B cell (primary cell): ENCODE results near the gene DGKQ. TPM values are rescaled to one million over a fixed set of nuclear protein-coding genes. Genes with fewer than 3 reads are reported as not detected.

Experiments used
- ATAC-seq: fragments of 200-7000 bp; cut with Tn5 transposase; one replicate; pipeline ENCODE4 v1.10.0; 2021; ENCODE audit warnings: low read depth, mild to moderate bottlenecking, moderate number of reproducible peaks, moderate library complexity
- CTCF ChIA-PET: fragments of 350-600 bp; sonication (Branson Sonifier 250); formaldehyde crosslinking; loops from one replicate; lab custom pipeline; 2021; ENCODE audit warnings: antibody characterized with exemption, inconsistent platforms; lab: Charles Lee
- POLR2A ChIA-PET: fragments of 350-600 bp; sonication (Branson Sonifier 250); formaldehyde crosslinking; loops from one replicate; lab custom pipeline; 2021; ENCODE audit warnings: antibody characterized with exemption; lab: Charles Lee
- DNase-seq: peaks from one replicate; pipeline ENCODE4 v3.0.0; 2013
- H2AFZ ChIP-seq: 2 replicates; pipeline ENCODE4 v1.6.1; 2012; ENCODE audit warnings: mild to moderate bottlenecking, low read depth, low read length; ENCODE audit not compliant: insufficient read depth, poor library complexity, severe bottlenecking
- H3K27ac ChIP-seq, 2 donors: 1 replicate in 1 of 2; 2 replicates in 1 of 2; pipeline ENCODE4 v1.5.1; 2012 to 2013; ENCODE audit warnings: low read length in 2 of 2, mild to moderate bottlenecking in 2 of 2, moderate library complexity in 1 of 2
- H3K27me3 ChIP-seq, 4 experiments: fragments of 200-600 bp in 1 of 4; sonication (generic) in 1 of 4; replicated peaks in 1 of 4; 1 replicate in 2 of 4; 2 replicates in 2 of 4; pipeline versions ENCODE4 v1.6.1 to v1.7.0; 2013 to 2016; ENCODE audit warnings: low read length in 3 of 4, mild to moderate bottlenecking in 2 of 4, mixed read lengths in 1 of 4, moderate library complexity in 1 of 4; ENCODE audit not compliant: insufficient read depth in 4 of 4, control insufficient read depth in 3 of 4; ENCODE audit errors: control extremely low read depth in 1 of 4
- H3K36me3 ChIP-seq, 2 experiments: replicated peaks in 1 of 2; 1 replicate in 1 of 2; 2 replicates in 1 of 2; pipeline versions ENCODE4 v1.6.1 to v1.7.1; 2013; ENCODE audit warnings: low read length in 1 of 2; ENCODE audit not compliant: insufficient read depth in 2 of 2, control insufficient read depth in 1 of 2; ENCODE audit errors: control extremely low read depth in 1 of 2, extremely low read depth in 1 of 2
- H3K4me1 ChIP-seq, 2 donors: fragments of 200-600 bp in 1 of 2; sonication (generic) in 1 of 2; 1 replicate in 1 of 2; 2 replicates in 1 of 2; pipeline versions ENCODE4 v1.5.1 to v1.6.1; 2013 to 2017; ENCODE audit warnings: low read length in 2 of 2; ENCODE audit not compliant: control insufficient read depth in 2 of 2, insufficient read depth in 2 of 2
- H3K4me2 ChIP-seq: replicated peaks from 2 replicates; pipeline ENCODE3; 2012; ENCODE audit warnings: mild to moderate bottlenecking, low read depth, low read length; ENCODE audit not compliant: poor library complexity, severe bottlenecking
- H3K4me3 ChIP-seq, 5 experiments: fragments of 200-600 bp in 1 of 5; sonication (generic) in 1 of 5; 1 replicate in 3 of 5; 2 replicates in 2 of 5; pipeline versions ENCODE4 v1.5.1 to v1.7.0; 2011 to 2016; ENCODE audit warnings: low read length in 4 of 5, mild to moderate bottlenecking in 4 of 5, low read depth in 2 of 5, control low read depth in 1 of 5, moderate library complexity in 1 of 5; ENCODE audit not compliant: insufficient read depth in 1 of 5; ENCODE audit errors: control extremely low read depth in 1 of 5, extremely low read depth in 1 of 5
- H3K79me2 ChIP-seq: fragments of 200-600 bp; sonication (generic); one replicate; pipeline ENCODE4 v1.6.0; 2016; ENCODE audit warnings: low read length; ENCODE audit not compliant: control insufficient read depth, insufficient read depth
- H3K9ac ChIP-seq: fragments of 200-600 bp; sonication (generic); 2 replicates; pipeline ENCODE4 v1.6.1; 2017; ENCODE audit warnings: mild to moderate bottlenecking, low read length, moderate library complexity
- H3K9me3 ChIP-seq, 3 donors: one replicate each; pipeline versions ENCODE4 v1.6.1 to v1.7.1; 2013; ENCODE audit warnings: low read length in 2 of 3; ENCODE audit not compliant: control insufficient read depth in 2 of 3, insufficient read depth in 1 of 3; ENCODE audit errors: control extremely low read depth in 1 of 3
- H4K20me1 ChIP-seq: 2 replicates; pipeline ENCODE4 v1.6.0; 2012; ENCODE audit warnings: mild to moderate bottlenecking, low read length; ENCODE audit not compliant: insufficient read depth, control insufficient read depth, poor library complexity, severe bottlenecking
- H3K27ac Mint-ChIP-seq: one replicate; pipeline ENCODE4 v1.8.0; 2021; ENCODE audit warnings: mixed read lengths
- H3K27me3 Mint-ChIP-seq: one replicate; pipeline ENCODE4 v1.8.0; 2021; ENCODE audit warnings: mixed read lengths
- H3K4me1 Mint-ChIP-seq: one replicate; pipeline ENCODE4 v1.8.0; 2021; ENCODE audit warnings: mixed read lengths
- H3K4me3 Mint-ChIP-seq: one replicate; pipeline ENCODE4 v1.8.0; 2021; ENCODE audit warnings: mixed read lengths
- H3K9me3 Mint-ChIP-seq: one replicate; pipeline ENCODE4 v1.8.0; 2022; ENCODE audit warnings: mixed read lengths; ENCODE audit not compliant: insufficient read depth
- CTCF ChIP-seq: fragments of 200-600 bp; IDR thresholded peaks from one replicate; pipeline ENCODE4 v1.8.0; 2022; ENCODE audit warnings: antibody characterized with exemption, mild to moderate bottlenecking
- EZH2 ChIP-seq: IDR thresholded peaks from 2 replicates; pipeline ENCODE4 v1.6.1; 2012; ENCODE audit warnings: borderline replicate concordance, low read depth, mild to moderate bottlenecking, moderate library complexity, low read length; ENCODE audit not compliant: insufficient read depth, poor library complexity, severe bottlenecking
- WGBS: methylation state at CpG from one replicate; pipeline ENCODE4 v1.1.5; 2013; ENCODE audit warnings: missing lambda C conversion rate; ENCODE audit not compliant: insufficient coverage; 5-methylcytosine and 5-hydroxymethylcytosine counted together
- intact Hi-C: fragments of 100-400 bp; cut with micrococcal nuclease; formaldehyde crosslinking; loops from one replicate; pipeline ENCODE4 v1.10.0; 2022
- polyA plus RNA-seq: library from polyadenylated mRNA; depleted of rRNA; stranded (reverse); fragments of >200 nt; gene quantifications from 2 replicates; pipeline ENCODE4 v1.2.3, GENCODE V29; 2012
- total RNA-seq, 2 donors: library from RNA; stranded (reverse); fragments of 120-200 nt in 1 of 2; gene quantifications; 1 replicate in 1 of 2; 2 replicates in 1 of 2; pipeline versions ENCODE4 v1.2.3 to v1.2.4, GENCODE V29; 2013 to 2022

DGKQ gene
- total and polyA plus RNA-seq, 2 donors (not counting 1 experiment from before 2014, with no cell fraction given) = 22.6 to 30.4 TPM

GRCh38 chr4:952881-953573, 20.3 kb downstream of the DGKQ start:
- H3K9ac ChIP-seq = no peak overlapping the region
- Mint-ChIP-seq H3K4me1 (no peaks in the 10 kb centered on the region), H3K4me3 (no peak overlapping the region), H3K9me3 (no peaks in the 10 kb centered on the region), H3K27me3 (no peaks in the 10 kb centered on the region), H3K27ac (no peak overlapping the region)
- H3K4me2 ChIP-seq = no peak overlapping the region
- ATAC-seq (no peak), DNase-seq (no peak)
- no peak overlapping the region for H2AFZ ChIP-seq
- no peak overlapping the region for H3K4me3 ChIP-seq
- WGBS = 97% methylated on average over 28 of the region's 28 CpGs
- peaks cover 13% of the 10 kb centered on the region for H3K79me2 ChIP-seq
- intact Hi-C loops = no loop called here
- POLR2A ChIA-PET = no interaction called here
- CTCF ChIA-PET = no interaction called here
- peaks cover 0 to 29% of the 10 kb centered on the region in 2 experiments for H3K36me3 ChIP-seq
- H3K27me3 ChIP-seq = no peaks in the 10 kb centered on the region
- H3K27ac ChIP-seq = no peak overlapping the region
- peaks cover 0 to 5% (median 0%) of the 10 kb centered on the region in 3 donors for H3K9me3 ChIP-seq
- TF ChIP-seq EZH2 (no peak), CTCF (no peak)
- peaks cover 35% of the 10 kb centered on the region for H4K20me1 ChIP-seq
- no peaks in the 10 kb centered on the region for H3K4me1 ChIP-seq
